GM19035 (cell line): Measurements from ENCODE around the gene CPNE8.

ENCODE experiments used
- ATAC-seq: cut with Tn5 transposase; IDR thresholded peaks from one replicate; pipeline ENCODE4 v1.9.1; 2021; ENCODE audit not compliant: unreplicated experiment

The CPNE8 gene

GRCh38 chr12:38653650-38654049 lies 251.7 kb downstream of the CPNE8 start:
- ATAC-seq: no peak

DNA sequence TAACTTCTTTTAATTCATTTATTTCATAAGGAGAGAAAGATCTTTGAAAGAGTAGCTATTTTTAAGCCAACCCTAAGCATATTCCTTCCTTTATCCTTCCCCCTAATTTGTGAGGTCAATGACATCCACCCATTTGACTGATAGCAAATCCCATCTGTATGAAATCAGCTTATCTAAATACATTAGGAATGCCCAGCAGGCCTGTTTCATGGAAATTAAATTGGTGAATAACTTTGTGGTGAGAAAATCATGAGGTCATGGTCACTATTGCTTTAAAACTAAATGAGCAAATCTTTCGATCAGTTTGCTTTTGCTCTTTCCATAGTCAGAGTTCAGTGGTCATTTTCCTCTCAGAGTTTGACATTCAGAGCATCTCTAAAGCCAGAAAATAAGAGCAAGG lies 256.6 kb downstream of the CPNE8 start:
- ATAC-seq: no peak

- ATAC-seq: no peak
Observed at GRCh38 chr12:38646146-38646545, 259.2 kb downstream of the CPNE8 start.

DNA sequence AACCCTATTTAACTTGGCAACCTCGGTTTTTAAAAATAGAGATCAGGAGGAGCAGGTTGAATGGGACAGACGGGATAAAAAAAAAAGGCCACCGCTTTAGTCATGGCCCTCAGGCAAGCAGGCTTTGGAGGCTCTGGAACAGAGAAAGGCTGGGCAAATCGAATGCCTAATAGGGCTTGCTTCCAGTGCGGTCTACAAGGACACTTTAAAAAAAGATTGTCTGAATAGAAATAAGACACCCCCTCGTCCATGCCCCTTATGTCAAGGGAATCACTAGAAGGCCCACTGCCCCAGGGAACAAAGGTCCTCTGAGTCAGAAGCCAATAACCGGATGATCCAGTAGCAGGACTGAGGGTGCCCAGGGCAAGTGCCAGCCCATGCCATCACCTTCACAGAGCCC lies 265.8 kb downstream of the CPNE8 start:
- ATAC-seq: no peak

- ATAC-seq: no peak
Observed at GRCh38 chr12:38638401-38638800, 267.0 kb downstream of the CPNE8 start.

- ATAC-seq: no peak
Observed at GRCh38 chr12:38633511-38633910, 271.9 kb downstream of the CPNE8 start.

DNA sequence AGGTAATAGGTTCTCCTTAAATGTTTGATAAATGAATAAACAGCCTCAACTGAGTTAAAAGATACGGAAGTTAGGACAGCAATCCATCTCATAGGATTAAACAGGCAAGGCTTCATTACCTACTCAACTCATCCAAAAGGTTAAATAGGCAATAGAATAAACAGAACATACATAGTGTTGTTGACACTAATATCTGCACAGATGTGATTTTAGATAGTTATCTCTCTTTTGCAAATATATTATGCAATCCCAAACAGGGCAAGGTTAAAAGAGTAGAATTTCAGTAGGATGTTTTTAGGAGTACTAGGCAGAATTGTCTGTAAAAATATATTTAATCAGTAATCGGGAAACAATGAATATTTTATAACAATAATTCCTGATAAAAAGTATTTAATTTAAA lies 276.3 kb downstream of the CPNE8 start:
- no peak for ATAC-seq

DNA sequence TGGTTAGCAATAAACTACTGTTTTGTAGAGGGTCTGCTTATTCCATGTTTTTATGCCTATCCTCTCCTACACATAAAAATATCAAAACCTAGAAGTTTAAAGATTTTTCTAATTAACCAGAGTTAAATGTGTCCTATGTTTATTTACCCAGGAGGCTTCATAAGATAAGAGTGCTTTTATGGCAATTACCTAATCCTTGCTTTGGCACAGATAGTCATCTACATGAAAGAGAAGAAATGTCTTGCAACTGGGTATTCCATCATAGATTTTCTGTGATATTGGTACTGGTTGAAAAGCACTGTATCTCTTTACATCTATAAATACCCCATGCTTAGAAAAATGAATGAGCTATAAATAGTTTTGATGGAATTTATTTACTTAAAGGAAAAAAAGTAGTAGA lies 277.1 kb downstream of the CPNE8 start:
- no peak for ATAC-seq

DNA sequence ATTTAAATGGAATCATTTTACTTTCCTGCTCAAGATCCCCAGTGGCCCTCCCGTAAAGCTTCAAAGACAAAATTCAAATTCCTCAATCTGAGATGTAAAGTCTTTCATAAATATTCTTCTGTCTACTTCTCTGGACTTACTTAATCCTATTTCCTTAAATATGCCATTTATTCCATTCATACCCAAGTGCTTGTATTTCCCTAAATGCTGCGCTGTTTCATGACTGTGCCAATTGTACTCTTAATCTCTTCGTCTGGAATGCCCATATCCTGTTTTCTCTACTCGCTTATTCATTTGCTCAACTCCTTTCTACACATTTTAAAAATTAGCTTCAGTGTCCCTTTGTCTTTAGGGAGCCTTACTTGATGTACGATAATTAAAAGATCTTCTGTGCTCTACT lies 280.1 kb downstream of the CPNE8 start:
- no peak for ATAC-seq

DNA sequence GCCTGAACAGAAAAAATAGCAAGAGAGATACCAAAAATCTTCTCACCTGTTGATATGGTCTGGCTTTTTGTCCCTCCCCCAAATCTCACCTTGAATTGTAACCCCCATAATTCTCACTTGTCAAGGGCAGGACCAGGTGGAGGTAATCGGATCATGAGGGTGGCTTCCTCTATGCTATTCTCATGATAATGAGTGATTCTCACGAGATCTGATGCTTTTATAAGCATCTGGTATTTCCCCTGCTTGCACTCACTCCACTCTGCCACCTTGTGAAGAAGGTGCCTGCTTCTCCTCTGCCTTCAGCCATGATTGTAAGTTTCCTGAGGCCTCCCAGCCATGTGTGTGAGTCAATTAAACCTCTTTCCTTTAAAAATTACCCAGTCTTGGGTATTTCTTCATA lies 291.2 kb downstream of the CPNE8 start:
- no peak for ATAC-seq

DNA sequence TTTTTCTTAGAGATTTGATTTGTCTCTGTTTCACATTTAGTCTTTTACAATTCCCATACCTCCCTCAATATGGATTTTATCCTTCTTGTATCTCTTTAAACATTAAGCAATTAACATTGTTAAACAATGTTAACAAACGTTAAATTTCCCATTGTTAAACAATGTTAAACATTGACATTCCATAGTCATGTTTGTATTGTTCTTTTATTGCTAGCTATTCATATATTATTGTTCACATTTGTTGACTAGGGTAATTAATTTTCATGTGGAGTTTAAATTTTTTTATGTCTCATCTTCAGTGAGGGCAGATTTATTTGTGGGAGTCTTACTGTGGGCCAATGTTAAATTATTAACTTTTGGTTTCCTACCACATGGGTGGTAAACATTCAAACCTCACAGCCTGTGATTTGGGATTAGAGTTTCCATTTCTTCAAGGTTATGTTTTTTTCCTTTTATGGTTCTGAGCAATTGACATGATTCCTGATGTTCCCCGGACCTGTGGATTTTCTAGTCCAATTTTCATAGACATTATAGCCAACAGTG lies 294.5 kb downstream of the CPNE8 start:
- no peak for ATAC-seq

DNA sequence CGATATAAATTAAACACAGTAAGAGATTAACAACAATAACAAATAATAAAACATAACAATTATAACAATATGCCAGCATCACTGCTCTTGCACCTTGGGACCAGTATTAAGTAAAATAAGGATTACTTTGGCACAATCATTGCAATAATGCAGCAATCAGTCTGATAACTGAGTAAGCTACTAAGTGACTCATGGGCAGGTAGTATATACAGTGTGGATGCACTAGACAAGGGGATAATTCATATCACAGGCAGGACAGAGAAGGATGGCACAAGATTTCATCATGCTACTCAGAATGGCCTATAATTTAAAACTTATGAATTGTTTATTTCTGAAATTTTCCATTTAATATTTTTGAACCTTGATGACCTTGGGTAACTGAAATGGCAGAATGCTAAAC lies 298.1 kb downstream of the CPNE8 start:
- ATAC-seq: no peak
